HT1080 (cell line): ENCODE results near the gene TMUB1. TPM values are rescaled to one million over a fixed set of nuclear protein-coding genes. Genes with fewer than 3 reads are reported as not detected.

Experiments
- DNase-seq: peaks from one replicate; pipeline ENCODE4 v3.0.0-alpha.2; 2015; ENCODE audit warnings: low read depth
- total RNA-seq: library from RNA; depleted of rRNA; stranded (reverse); fragments of >200 nt; shearing (Covaris generic); gene quantifications from 2 replicates; pipeline ENCODE4 v1.2.3, GENCODE V29; 2014; rRNA removed

TMUB1 gene
- total RNA-seq, 1 experiment from 2014 or later, result 85.1 TPM

GRCh38 chr7:151035026-151035717 is 48.1 kb downstream of the TMUB1 start:
- DNase-seq, result no peak

- no peak for DNase-seq
Observed at GRCh38 chr7:151034312-151035025, 48.8 kb downstream of the TMUB1 start.

GRCh38 chr7:151033864-151034249 is 49.4 kb downstream of the TMUB1 start:
- no peak for DNase-seq

- DNase-seq, result no peak
Observed at GRCh38 chr7:151032936-151033863, 50.1 kb downstream of the TMUB1 start.

Other genes starting within 250 kb of the TMUB1 start
- not detected in 2 replicates for gene AOC1, start 231.0 kb downstream of the TMUB1 start, total RNA-seq
- gene KCNH2, start 105.2 kb downstream of the TMUB1 start, total RNA-seq, result 0.34 and 0.47 TPM in 2 replicates
- 71.5 and 94.6 TPM in 2 replicates for gene NOS3, start 92.5 kb downstream of the TMUB1 start, total RNA-seq
- gene ATG9B, start 59.0 kb downstream of the TMUB1 start, total RNA-seq, result not detected in 2 replicates
- gene ABCB8, start 55.0 kb downstream of the TMUB1 start, total RNA-seq, result 29.4 and 37.0 TPM in 2 replicates
- 0.45 TPM in 1 of 2 replicates, not detected in the other for gene ASIC3, start 35.0 kb downstream of the TMUB1 start, total RNA-seq
- 67.8 and 70.2 TPM in 2 replicates for gene CDK5, start 25.6 kb downstream of the TMUB1 start, total RNA-seq
- 121 and 146 TPM in 2 replicates for gene SLC4A2, start 23.9 kb downstream of the TMUB1 start, total RNA-seq
- 86.5 and 100 TPM in 2 replicates for gene FASTK, start 2.7 kb downstream of the TMUB1 start, total RNA-seq
- gene AGAP3, start 3.0 kb upstream of the TMUB1 start, total RNA-seq, result 36.4 and 45.3 TPM in 2 replicates
- not detected in 2 replicates for gene GBX1, start 84.2 kb upstream of the TMUB1 start, total RNA-seq
- not detected in 2 replicates for gene ASB10, start 103.8 kb upstream of the TMUB1 start, total RNA-seq
- gene H2BK1, start 127.0 kb upstream of the TMUB1 start, total RNA-seq, result not detected in 2 replicates
- 83.9 and 89.1 TPM in 2 replicates for gene ABCF2, start 143.7 kb upstream of the TMUB1 start, total RNA-seq
- 40.0 and 46.1 TPM in 2 replicates for gene CHPF2, start 149.0 kb upstream of the TMUB1 start, total RNA-seq
- gene SMARCD3, start 165.2 kb upstream of the TMUB1 start, total RNA-seq, result 9.5 and 11.8 TPM in 2 replicates